WTC11 (cell line): ENCODE data around the gene PRKCE. TPM values are rescaled to one million over a fixed set of nuclear protein-coding genes. Genes with fewer than 3 reads are reported as not detected.

Source experiments
- ATAC-seq: fragments of 200-7000 bp; cut with Tn5 transposase; 2 replicates; pipeline ENCODE4 v1.10.0; 2021; ENCODE audit warnings: mild to moderate bottlenecking, moderate library complexity
- CTCF ChIA-PET: fragments of 300-600 bp; sonication (Branson Sonifier 250); formaldehyde crosslinking; loops from one replicate; lab custom pipeline; 2021; ENCODE audit warnings: antibody characterized with exemption; lab: Charles Lee
- POLR2A ChIA-PET: fragments of 350-600 bp; sonication (Branson Sonifier 250); formaldehyde crosslinking; loops from one replicate; lab custom pipeline; 2021; ENCODE audit warnings: antibody characterized with exemption; lab: Charles Lee
- DNase-seq: peaks from one replicate; pipeline ENCODE4 v3.0.0; 2021; ENCODE audit warnings: low spot score
- H3K27ac Mint-ChIP-seq: 2 replicates; pipeline ENCODE4 v1.8.0; 2021; ENCODE audit warnings: mixed read lengths
- H3K27me3 Mint-ChIP-seq: 2 replicates; pipeline ENCODE4 v1.8.0; 2021; ENCODE audit warnings: low read depth, mild to moderate bottlenecking, moderate library complexity, mixed read lengths
- H3K36me3 Mint-ChIP-seq: 2 replicates; pipeline ENCODE4 v1.8.0; 2021; ENCODE audit warnings: mixed read lengths
- H3K4me1 Mint-ChIP-seq: 2 replicates; pipeline ENCODE4 v1.8.0; 2022; ENCODE audit warnings: mixed read lengths
- H3K4me3 Mint-ChIP-seq: 2 replicates; pipeline ENCODE4 v1.8.0; 2021; ENCODE audit warnings: mild to moderate bottlenecking, moderate library complexity, mixed read lengths
- H3K9me3 Mint-ChIP-seq: 2 replicates; pipeline ENCODE4 v1.8.0; 2021; ENCODE audit warnings: mixed read lengths
- CBFB ChIP-seq: sonication (generic); formaldehyde crosslinking; IDR thresholded peaks from 2 replicates; pipeline ENCODE4 v1.8.1; 2022; ENCODE audit warnings: mild to moderate bottlenecking, low read depth, missing genetic modification reagents
- E2F5 ChIP-seq: sonication (generic); formaldehyde crosslinking; IDR thresholded peaks from 2 replicates; pipeline ENCODE4 v1.8.1; 2022; ENCODE audit warnings: mild to moderate bottlenecking, moderate library complexity, missing genetic modification reagents
- FOXP4 ChIP-seq: sonication (generic); formaldehyde crosslinking; IDR thresholded peaks from 2 replicates; pipeline ENCODE4 v1.8.0; 2022; ENCODE audit warnings: mild to moderate bottlenecking, missing genetic modification reagents
- GTF2I ChIP-seq: fragments of 250-450 bp; sonication (Bioruptor Pico); conservative IDR thresholded peaks from 2 replicates; pipeline ENCODE4 v1.4.0; 2021; ENCODE audit warnings: mild to moderate bottlenecking
- MXD4 ChIP-seq: fragments of 250-450 bp; sonication (Bioruptor Pico); IDR thresholded peaks from 2 replicates; pipeline ENCODE4 v1.8.0; 2021; ENCODE audit warnings: mild to moderate bottlenecking, moderate library complexity, borderline replicate concordance
- NFYB ChIP-seq: sonication (generic); formaldehyde crosslinking; conservative IDR thresholded peaks from 2 replicates; pipeline ENCODE4 v1.8.0; 2022; ENCODE audit warnings: low read depth, missing genetic modification reagents
- NR1H2 ChIP-seq: sonication (generic); formaldehyde crosslinking; IDR thresholded peaks from 2 replicates; pipeline ENCODE4 v1.9.0; 2021; ENCODE audit warnings: mild to moderate bottlenecking, moderate library complexity, missing genetic modification reagents
- NR2C2 ChIP-seq: sonication (generic); formaldehyde crosslinking; IDR thresholded peaks from 2 replicates; pipeline ENCODE4 v1.8.0; 2022; ENCODE audit warnings: mild to moderate bottlenecking, missing genetic modification reagents
- NR3C1 ChIP-seq: sonication (generic); formaldehyde crosslinking; conservative IDR thresholded peaks from 2 replicates; pipeline ENCODE4 v1.8.1; 2023; ENCODE audit warnings: low read depth, mild to moderate bottlenecking, missing genetic modification reagents
- RELA ChIP-seq: sonication (generic); formaldehyde crosslinking; IDR thresholded peaks from 2 replicates; pipeline ENCODE4 v1.8.1; 2022; ENCODE audit warnings: missing genetic modification reagents, mild to moderate bottlenecking, borderline replicate concordance
- SOX15 ChIP-seq: fragments of 250-450 bp; sonication (Bioruptor Pico); IDR thresholded peaks from 2 replicates; pipeline ENCODE4 v1.9.0; 2021; ENCODE audit warnings: mild to moderate bottlenecking
- SP1 ChIP-seq: sonication (generic); formaldehyde crosslinking; conservative IDR thresholded peaks from 2 replicates; pipeline ENCODE4 v1.8.1; 2022; ENCODE audit warnings: missing genetic modification reagents
- TCF7 ChIP-seq: sonication (generic); formaldehyde crosslinking; IDR thresholded peaks from 2 replicates; pipeline ENCODE4 v1.8.0; 2022; ENCODE audit warnings: mild to moderate bottlenecking, low read depth, missing genetic modification reagents, moderate library complexity
- ZBTB21 ChIP-seq: sonication (generic); formaldehyde crosslinking; IDR thresholded peaks from 2 replicates; pipeline ENCODE4 v1.8.1; 2023; ENCODE audit warnings: mild to moderate bottlenecking, missing genetic modification reagents, borderline replicate concordance
- ZNF317 ChIP-seq: sonication (generic); formaldehyde crosslinking; IDR thresholded peaks from 2 replicates; pipeline ENCODE4 v1.8.1; 2023; ENCODE audit warnings: low read depth, mild to moderate bottlenecking, moderate library complexity, missing genetic modification reagents, borderline replicate concordance
- ZNF416 ChIP-seq: fragments of 250-450 bp; sonication (Bioruptor Pico); IDR thresholded peaks from 2 replicates; pipeline ENCODE4 v1.9.0; 2021; ENCODE audit warnings: mild to moderate bottlenecking, inconsistent platforms
- ZNF671 ChIP-seq: fragments of 250-450 bp; sonication (Bioruptor Pico); IDR thresholded peaks from 2 replicates; pipeline ENCODE4 v1.8.0; 2021; ENCODE audit warnings: mild to moderate bottlenecking
- total RNA-seq: library from RNA; stranded (reverse); gene quantifications from 3 replicates; pipeline ENCODE4 v1.2.3, GENCODE V29; 2021
- TF ChIP-seq, protein P1 (sequence below): sonication (generic); formaldehyde crosslinking; IDR thresholded peaks from 2 replicates; pipeline ENCODE4 v1.8.1; 2022; ENCODE audit warnings: mild to moderate bottlenecking, missing genetic modification reagents, moderate library complexity, borderline replicate concordance
- TF ChIP-seq, protein P2 (sequence below): fragments of 250-450 bp; sonication (Bioruptor Pico); IDR thresholded peaks from 2 replicates; pipeline ENCODE4 v1.9.0; 2021; ENCODE audit warnings: moderate library complexity, mild to moderate bottlenecking, inconsistent platforms, borderline replicate concordance
- TF ChIP-seq, protein P3 (sequence below): sonication (generic); formaldehyde crosslinking; IDR thresholded peaks from 2 replicates; pipeline ENCODE4 v1.8.1; 2023; ENCODE audit warnings: mild to moderate bottlenecking, missing genetic modification reagents
- TF ChIP-seq, protein P4 (sequence below): sonication (generic); formaldehyde crosslinking; IDR thresholded peaks from 2 replicates; pipeline ENCODE4 v1.8.0; 2023; ENCODE audit warnings: missing genetic modification reagents

The PRKCE gene
- total RNA-seq, 1 experiment from 2014 or later: 5.8 TPM

GRCh38 chr2:45626387-45627221 is 24.9 kb upstream of the PRKCE start (continued):
- TF ChIP-seq, protein P1, sequence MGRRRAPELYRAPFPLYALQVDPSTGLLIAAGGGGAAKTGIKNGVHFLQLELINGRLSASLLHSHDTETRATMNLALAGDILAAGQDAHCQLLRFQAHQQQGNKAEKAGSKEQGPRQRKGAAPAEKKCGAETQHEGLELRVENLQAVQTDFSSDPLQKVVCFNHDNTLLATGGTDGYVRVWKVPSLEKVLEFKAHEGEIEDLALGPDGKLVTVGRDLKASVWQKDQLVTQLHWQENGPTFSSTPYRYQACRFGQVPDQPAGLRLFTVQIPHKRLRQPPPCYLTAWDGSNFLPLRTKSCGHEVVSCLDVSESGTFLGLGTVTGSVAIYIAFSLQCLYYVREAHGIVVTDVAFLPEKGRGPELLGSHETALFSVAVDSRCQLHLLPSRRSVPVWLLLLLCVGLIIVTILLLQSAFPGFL (CRISPR knock-in tag): no peak
- TF ChIP-seq, protein P2, sequence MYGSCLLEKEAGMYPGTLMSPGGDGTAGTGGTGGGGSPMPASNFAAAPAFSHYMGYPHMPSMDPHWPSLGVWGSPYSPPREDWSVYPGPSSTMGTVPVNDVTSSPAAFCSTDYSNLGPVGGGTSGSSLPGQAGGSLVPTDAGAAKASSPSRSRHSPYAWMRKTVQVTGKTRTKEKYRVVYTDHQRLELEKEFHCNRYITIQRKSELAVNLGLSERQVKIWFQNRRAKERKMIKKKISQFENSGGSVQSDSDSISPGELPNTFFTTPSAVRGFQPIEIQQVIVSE: no peak
- TF ChIP-seq NFYB (CRISPR knock-in tag) (no peak), ZNF317 (CRISPR knock-in tag) (no peak), SOX15 (CRISPR knock-in tag) (no peak)
- TF ChIP-seq, protein P3, sequence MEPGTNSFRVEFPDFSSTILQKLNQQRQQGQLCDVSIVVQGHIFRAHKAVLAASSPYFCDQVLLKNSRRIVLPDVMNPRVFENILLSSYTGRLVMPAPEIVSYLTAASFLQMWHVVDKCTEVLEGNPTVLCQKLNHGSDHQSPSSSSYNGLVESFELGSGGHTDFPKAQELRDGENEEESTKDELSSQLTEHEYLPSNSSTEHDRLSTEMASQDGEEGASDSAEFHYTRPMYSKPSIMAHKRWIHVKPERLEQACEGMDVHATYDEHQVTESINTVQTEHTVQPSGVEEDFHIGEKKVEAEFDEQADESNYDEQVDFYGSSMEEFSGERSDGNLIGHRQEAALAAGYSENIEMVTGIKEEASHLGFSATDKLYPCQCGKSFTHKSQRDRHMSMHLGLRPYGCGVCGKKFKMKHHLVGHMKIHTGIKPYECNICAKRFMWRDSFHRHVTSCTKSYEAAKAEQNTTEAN: no peak

- Mint-ChIP-seq H3K27ac (no peak overlapping the region), H3K4me3 (no peak overlapping the region), H3K9me3 (no peaks in the 10 kb centered on the region), H3K36me3 (no peaks in the 10 kb centered on the region), H3K4me1 (peaks cover 21% of the 10 kb centered on the region), H3K27me3 (no peaks in the 10 kb centered on the region)
- ChIA-PET CTCF (interaction anchor here (0.7 kb wide), 1 partner anchor 20 kb away, joined by 3 read pairs; no protein-coding TSS in a partner anchor), POLR2A (no interaction called here)
- no peak for ATAC-seq
- no peak for DNase-seq
- no peak for TF ChIP-seq NR2C2
- no peak for TF ChIP-seq E2F5
- TF ChIP-seq CBFB (CRISPR knock-in tag): no peak
- TF ChIP-seq TCF7 (CRISPR knock-in tag): no peak
- TF ChIP-seq, protein P4, sequence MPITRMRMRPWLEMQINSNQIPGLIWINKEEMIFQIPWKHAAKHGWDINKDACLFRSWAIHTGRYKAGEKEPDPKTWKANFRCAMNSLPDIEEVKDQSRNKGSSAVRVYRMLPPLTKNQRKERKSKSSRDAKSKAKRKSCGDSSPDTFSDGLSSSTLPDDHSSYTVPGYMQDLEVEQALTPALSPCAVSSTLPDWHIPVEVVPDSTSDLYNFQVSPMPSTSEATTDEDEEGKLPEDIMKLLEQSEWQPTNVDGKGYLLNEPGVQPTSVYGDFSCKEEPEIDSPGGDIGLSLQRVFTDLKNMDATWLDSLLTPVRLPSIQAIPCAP: no peak
- no peak for TF ChIP-seq ZNF671 (CRISPR knock-in tag)
- TF ChIP-seq FOXP4 (CRISPR knock-in tag): no peak
- TF ChIP-seq NR1H2: no peak
- TF ChIP-seq RELA (CRISPR knock-in tag): no peak
- no peak for TF ChIP-seq GTF2I (CRISPR knock-in tag)
- no peak for TF ChIP-seq MXD4 (CRISPR knock-in tag)
- no peak for TF ChIP-seq NFYB (CRISPR knock-in tag)
- TF ChIP-seq, protein P3: no peak
- no peak for TF ChIP-seq SP1 (CRISPR knock-in tag)
- no peak for TF ChIP-seq NR3C1 (CRISPR knock-in tag)
- no peak for TF ChIP-seq ZBTB21 (CRISPR knock-in tag)
- TF ChIP-seq ZNF416 (CRISPR knock-in tag): no peak
These were observed 23.6 kb upstream of the PRKCE start for GRCh38 chr2:45627911-45628310.
